ENCODE measurements around the gene MRPL38. TPM values are rescaled to one million over a fixed set of nuclear protein-coding genes. Genes with fewer than 3 reads are reported as not detected.

MRPL38 gene
- total RNA-seq, 4 donors from 2014 or later, result 40.6 to 117 (median 48.5) TPM

- WGBS, 2 donors (ENCODE audit: low coverage in 1 of 2), result 92 to 100% methylated on average over 1 of the region's 1 CpG
- Histone ChIP-seq H3K4me1 (peaks cover 5 to 13% (median 11%) of the 10 kb centered on the region in 4 donors), H3K36me3 (peaks cover 0 to 32% (median 12%) of the 10 kb centered on the region in 4 donors), H3K9me3 (no peaks in the 10 kb centered on the region), H3K27ac (no peak overlapping the region), H3K4me3 (no peak overlapping the region), H3K27me3 (no peaks in the 10 kb centered on the region)
- in situ Hi-C loops (cut with MboI; ENCODE audit: low pct_ligation_motif_present in 1 of 4, low pct_unique_long_range_greater_than_20kb in 1 of 4, low sequenced_read_pairs in 3 of 4), result no loop called here
- intact Hi-C loops (cut with DNase I; ENCODE audit: low total_unique reads), result no loop called here
- TF ChIP-seq POLR2AphosphoS5 (IDR thresholded peaks at IDR 0.05) (no peak), EP300 (IDR thresholded peaks at IDR 0.05; ENCODE audit: low read depth) (no peak), CTCF (IDR thresholded peaks at IDR 0.05) (no peak), POLR2A (IDR thresholded peaks at IDR 0.05) (no peak)
- no peak for DNase-seq
These were observed 38.8 kb upstream of the MRPL38 start for GRCh38 chr17:75943491-75943890.

GRCh38 chr17:75942473-75942872, 37.8 kb upstream of the MRPL38 start:
- Histone ChIP-seq H3K27me3 (no peaks in the 10 kb centered on the region), H3K4me3 (no peak overlapping the region), H3K36me3 (peaks cover 0 to 22% (median 8%) of the 10 kb centered on the region in 4 donors), H3K4me1 (peaks cover 5 to 13% (median 11%) of the 10 kb centered on the region in 4 donors), H3K27ac (no peak overlapping the region), H3K9me3 (no peaks in the 10 kb centered on the region)
- no peak for TF ChIP-seq POLR2A (IDR thresholded peaks at IDR 0.05)
- TF ChIP-seq POLR2AphosphoS5 (IDR thresholded peaks at IDR 0.05), result no peak
- TF ChIP-seq CTCF (IDR thresholded peaks at IDR 0.05), result no peak
- TF ChIP-seq EP300 (IDR thresholded peaks at IDR 0.05; ENCODE audit: low read depth), result no peak
- intact Hi-C loops (cut with DNase I; ENCODE audit: low total_unique reads), result no loop called here
- DNase-seq, result no peak
- in situ Hi-C loops (cut with MboI; ENCODE audit: low pct_ligation_motif_present in 1 of 4, low pct_unique_long_range_greater_than_20kb in 1 of 4, low sequenced_read_pairs in 3 of 4), result no loop called here
- WGBS, 2 donors (ENCODE audit: low coverage in 1 of 2), result 92 to 93% methylated on average over 4 of the region's 4 CpGs

GRCh38 chr17:75941442-75941819, 36.7 kb upstream of the MRPL38 start:
- no peak for DNase-seq
- H3K27me3 ChIP-seq, result no peaks in the 10 kb centered on the region
- peak overlapping the region in 3 of 4 donors; percentile 77 to 86 (median 84) for H3K27ac ChIP-seq
- H3K4me3 ChIP-seq, result peak overlapping the region in 3 of 4 donors; percentile 72 to 93 (median 74)
- in situ Hi-C loops (cut with MboI; ENCODE audit: low pct_ligation_motif_present in 1 of 4, low pct_unique_long_range_greater_than_20kb in 1 of 4, low sequenced_read_pairs in 3 of 4) (no loop called here), intact Hi-C loops (cut with DNase I; ENCODE audit: low total_unique reads) (no loop called here)
- no peaks in the 10 kb centered on the region for H3K9me3 ChIP-seq
- WGBS, 2 donors (ENCODE audit: low coverage in 1 of 2), result 25 to 45% methylated on average over 5 to 6 of the region's 6 CpGs
- no peak for TF ChIP-seq POLR2AphosphoS5 (IDR thresholded peaks at IDR 0.05)
- TF ChIP-seq POLR2A (IDR thresholded peaks at IDR 0.05), result no peak
- no peak for TF ChIP-seq CTCF (IDR thresholded peaks at IDR 0.05)
- TF ChIP-seq EP300 (IDR thresholded peaks at IDR 0.05; ENCODE audit: low read depth), result no peak
- H3K36me3 ChIP-seq, result peaks cover 0 to 17% (median 4%) of the 10 kb centered on the region in 4 donors
- peaks cover 5 to 13% (median 11%) of the 10 kb centered on the region in 4 donors for H3K4me1 ChIP-seq

- peak within 1 kb of the TSS; percentile 72 to 93 (median 80) for H3K4me3 ChIP-seq
- in situ Hi-C loops (cut with MboI; ENCODE audit: low pct_ligation_motif_present in 1 of 4, low pct_unique_long_range_greater_than_20kb in 1 of 4, low sequenced_read_pairs in 3 of 4), result no loop called here
- WGBS, 2 donors (ENCODE audit: low coverage in 1 of 2), result 0 to 1% methylated on average over 1 to 36 of the region's 63 CpGs
- intact Hi-C loops (cut with DNase I; ENCODE audit: low total_unique reads), result no loop called here
- peak within 1 kb of the TSS; percentile 72 to 86 (median 80) for H3K27ac ChIP-seq
- H3K4me1 ChIP-seq, result peaks cover 5 to 13% (median 11%) of the 10 kb centered on the region in 4 donors
- H3K27me3 ChIP-seq, result no peaks in the 10 kb centered on the region
- no peaks in the 10 kb centered on the region for H3K9me3 ChIP-seq
- DNase-seq, result peak; percentile 96
- TF ChIP-seq CTCF (IDR thresholded peaks at IDR 0.05) (peak in 1 of 5 experiments; percentile 18), EP300 (IDR thresholded peaks at IDR 0.05; ENCODE audit: low read depth) (no peak), POLR2AphosphoS5 (IDR thresholded peaks at IDR 0.05) (peak; percentile 76 to 91 (median 88)), POLR2A (IDR thresholded peaks at IDR 0.05) (peak; percentile 76)
- H3K36me3 ChIP-seq, result peaks cover 0 to 12% (median 2%) of the 10 kb centered on the region in 4 donors
These were observed 36.2 kb upstream of the MRPL38 start, which contains the start of gene FBF1 for GRCh38 chr17:75940727-75941441. FBF1 (minus strand) TSS chr17:75941042; CDS start chr17:75938149, 2,893 bp downstream.
